ENCODE results near the gene TMEM132D. TPM values are rescaled to one million over a fixed set of nuclear protein-coding genes. Genes with fewer than 3 reads are reported as not detected.

The TMEM132D gene
- total and polyA plus RNA-seq, 4 donors, result 0.06 to 0.20 (median 0.13) TPM

DNA sequence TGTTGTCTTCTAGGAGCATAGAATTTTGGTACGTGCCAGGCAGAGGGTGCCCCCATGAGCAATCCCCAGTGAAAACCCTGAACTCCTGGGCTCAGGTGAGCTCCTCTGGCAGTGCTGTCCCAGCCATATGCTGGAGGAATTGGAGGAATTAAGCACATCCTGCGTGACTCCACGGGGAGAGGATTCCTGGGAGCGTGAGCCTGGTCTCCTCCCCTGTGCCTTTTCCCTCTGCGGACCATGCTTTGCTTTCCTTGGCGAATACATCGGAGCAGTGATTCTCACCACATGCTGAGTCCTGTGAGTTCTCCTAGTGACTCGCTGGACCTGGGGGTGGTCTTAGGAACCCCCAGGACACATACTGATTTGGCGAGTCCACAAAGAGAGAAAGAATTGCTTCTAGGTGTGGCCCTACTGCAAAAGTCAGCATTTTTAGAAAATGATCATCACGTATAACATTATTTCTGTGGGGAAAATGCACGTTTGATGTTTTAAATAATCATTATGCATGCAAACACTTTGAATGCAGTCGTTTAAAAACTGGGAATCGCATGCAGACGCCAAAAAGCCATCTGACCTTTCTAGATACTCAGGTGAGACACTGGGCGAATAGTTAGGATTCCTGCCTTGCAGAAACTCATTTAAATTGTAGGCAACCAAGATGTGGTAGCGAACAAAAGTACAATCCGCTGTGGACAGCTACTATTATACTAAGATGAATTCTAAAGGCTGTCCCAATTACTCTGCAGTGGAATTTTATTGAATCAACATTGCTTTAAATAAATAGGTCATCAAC lies 370.9 kb downstream of the TMEM132D start:
- no peaks in the 10 kb centered on the region for H3K9me3 ChIP-seq (ENCODE audit: control insufficient read depth in 4 of 4, insufficient read depth in 3 of 4, low read length in 3 of 4)
- ATAC-seq (ENCODE audit: insufficient read depth, low FRiP score), result no peak
- no peaks in the 10 kb centered on the region for H3K27me3 ChIP-seq (ENCODE audit: control insufficient read depth in 3 of 3, insufficient read depth in 3 of 3, low read length in 2 of 3)
- DNase-seq, result no peak
- WGBS, 2 donors, result 53 to 57% methylated on average over 17 of the region's 17 CpGs
- no peak overlapping the region for H3K4me3 ChIP-seq
- no peaks in the 10 kb centered on the region for H3K36me3 ChIP-seq (ENCODE audit: control insufficient read depth in 4 of 4, insufficient read depth in 4 of 4, low read length in 4 of 4)
- no peak overlapping the region for H3K9ac ChIP-seq (ENCODE audit: insufficient read depth in 1 of 2, low read length in 2 of 2)
- TF ChIP-seq, protein P1, sequence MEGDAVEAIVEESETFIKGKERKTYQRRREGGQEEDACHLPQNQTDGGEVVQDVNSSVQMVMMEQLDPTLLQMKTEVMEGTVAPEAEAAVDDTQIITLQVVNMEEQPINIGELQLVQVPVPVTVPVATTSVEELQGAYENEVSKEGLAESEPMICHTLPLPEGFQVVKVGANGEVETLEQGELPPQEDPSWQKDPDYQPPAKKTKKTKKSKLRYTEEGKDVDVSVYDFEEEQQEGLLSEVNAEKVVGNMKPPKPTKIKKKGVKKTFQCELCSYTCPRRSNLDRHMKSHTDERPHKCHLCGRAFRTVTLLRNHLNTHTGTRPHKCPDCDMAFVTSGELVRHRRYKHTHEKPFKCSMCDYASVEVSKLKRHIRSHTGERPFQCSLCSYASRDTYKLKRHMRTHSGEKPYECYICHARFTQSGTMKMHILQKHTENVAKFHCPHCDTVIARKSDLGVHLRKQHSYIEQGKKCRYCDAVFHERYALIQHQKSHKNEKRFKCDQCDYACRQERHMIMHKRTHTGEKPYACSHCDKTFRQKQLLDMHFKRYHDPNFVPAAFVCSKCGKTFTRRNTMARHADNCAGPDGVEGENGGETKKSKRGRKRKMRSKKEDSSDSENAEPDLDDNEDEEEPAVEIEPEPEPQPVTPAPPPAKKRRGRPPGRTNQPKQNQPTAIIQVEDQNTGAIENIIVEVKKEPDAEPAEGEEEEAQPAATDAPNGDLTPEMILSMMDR (IDR thresholded peaks at IDR 0.05; ENCODE audit: control extremely low read depth, extremely low read depth), result no peak
- H3K4me1 ChIP-seq (ENCODE audit: control insufficient read depth in 5 of 5, insufficient read depth in 5 of 5, low read length in 5 of 5), result no peaks in the 10 kb centered on the region
- no peak overlapping the region for H3K27ac ChIP-seq (ENCODE audit: low read depth in 1 of 2, low read length in 1 of 2)

DNA sequence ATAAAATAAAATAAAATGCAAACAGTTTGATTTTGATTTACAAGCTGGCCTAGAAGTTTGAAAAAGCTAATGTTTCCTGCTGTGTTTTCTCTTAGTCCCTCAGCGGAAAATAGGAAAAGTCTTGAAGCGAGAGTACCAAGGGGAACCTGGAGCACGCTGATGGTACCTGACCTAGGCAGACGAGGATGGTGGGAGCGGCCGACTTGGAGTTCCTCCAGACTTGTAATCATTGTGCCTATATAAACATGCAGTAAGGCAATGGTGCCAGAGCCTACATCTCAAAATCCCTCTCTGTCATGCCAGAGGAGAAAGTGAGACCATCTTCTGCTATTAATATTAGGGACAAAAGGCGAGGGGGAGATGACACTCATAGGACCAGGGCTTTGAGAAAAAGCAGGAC lies 371.7 kb downstream of the TMEM132D start:
- Histone ChIP-seq H3K4me3 (no peak overlapping the region), H3K9me3 (ENCODE audit: control insufficient read depth in 4 of 4, insufficient read depth in 3 of 4, low read length in 3 of 4) (no peaks in the 10 kb centered on the region), H3K9ac (ENCODE audit: insufficient read depth in 1 of 2, low read length in 2 of 2) (no peak overlapping the region), H3K36me3 (ENCODE audit: control insufficient read depth in 4 of 4, insufficient read depth in 4 of 4, low read length in 4 of 4) (no peaks in the 10 kb centered on the region), H3K27me3 (ENCODE audit: control insufficient read depth in 3 of 3, insufficient read depth in 3 of 3, low read length in 2 of 3) (no peaks in the 10 kb centered on the region), H3K27ac (ENCODE audit: low read depth in 1 of 2, low read length in 1 of 2) (no peak overlapping the region), H3K4me1 (ENCODE audit: control insufficient read depth in 5 of 5, insufficient read depth in 5 of 5, low read length in 5 of 5) (no peaks in the 10 kb centered on the region)
- DNase-seq (no peak), ATAC-seq (ENCODE audit: insufficient read depth, low FRiP score) (no peak)
- TF ChIP-seq, protein P1 (IDR thresholded peaks at IDR 0.05; ENCODE audit: control extremely low read depth, extremely low read depth), result no peak
- WGBS, 2 donors, result 70 to 87% methylated on average over 7 of the region's 7 CpGs

DNA sequence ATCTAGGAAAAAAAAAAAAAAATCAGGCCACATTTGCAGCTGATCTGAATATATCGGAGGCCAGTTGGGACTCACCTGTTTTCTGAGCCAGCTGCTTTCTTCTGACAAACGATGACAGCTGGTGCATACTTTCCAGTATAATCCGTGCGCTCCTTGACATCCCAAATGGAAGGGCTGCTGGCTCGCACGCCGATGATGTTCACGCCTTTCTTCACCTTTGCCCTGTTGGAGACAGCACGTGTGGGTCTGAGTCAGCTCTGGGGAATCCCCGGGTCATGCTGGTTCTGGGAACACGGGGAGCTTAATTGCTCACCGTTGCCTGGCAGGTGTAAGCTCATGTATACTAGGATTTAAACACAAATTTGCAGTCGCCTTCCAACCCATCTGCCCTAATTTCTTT lies 372.8 kb downstream of the TMEM132D start:
- H3K9me3 ChIP-seq (ENCODE audit: control insufficient read depth in 4 of 4, insufficient read depth in 3 of 4, low read length in 3 of 4), result no peaks in the 10 kb centered on the region
- H3K4me3 ChIP-seq, result no peak overlapping the region
- TF ChIP-seq, protein P1 (IDR thresholded peaks at IDR 0.05; ENCODE audit: control extremely low read depth, extremely low read depth), result no peak
- no peaks in the 10 kb centered on the region for H3K27me3 ChIP-seq (ENCODE audit: control insufficient read depth in 3 of 3, insufficient read depth in 3 of 3, low read length in 2 of 3)
- DNase-seq (no peak), ATAC-seq (ENCODE audit: insufficient read depth, low FRiP score) (no peak)
- no peak overlapping the region for H3K27ac ChIP-seq (ENCODE audit: low read depth in 1 of 2, low read length in 1 of 2)
- H3K4me1 ChIP-seq (ENCODE audit: control insufficient read depth in 5 of 5, insufficient read depth in 5 of 5, low read length in 5 of 5), result no peaks in the 10 kb centered on the region
- H3K36me3 ChIP-seq (ENCODE audit: control insufficient read depth in 4 of 4, insufficient read depth in 4 of 4, low read length in 4 of 4), result no peaks in the 10 kb centered on the region
- H3K9ac ChIP-seq (ENCODE audit: insufficient read depth in 1 of 2, low read length in 2 of 2), result no peak overlapping the region
- WGBS, 2 donors, result 60 to 76% methylated on average over 13 of the region's 13 CpGs
